Esophagus muscularis mucosa (tissue), 3 donors: Measurements from ENCODE around the gene KRTAP22-2.

Source experiments
- CTCF ChIP-seq, 3 experiments: fragments of 200-600 bp in 2 of 3; fragments of 450-650 bp in 1 of 3; sonication (generic) in 2 of 3; IDR thresholded peaks; one replicate each; pipeline ENCODE4 v1.5.1; 2017 to 2019; ENCODE audit warnings: antibody characterized with exemption in 3 of 3, mild to moderate bottlenecking in 2 of 3, moderate library complexity in 1 of 3
- EP300 ChIP-seq: sonication (generic); formaldehyde crosslinking; IDR thresholded peaks from one replicate; pipeline ENCODE4 v1.6.1; 2017; ENCODE audit warnings: antibody characterized with exemption

GRCh38 chr21:30580132-30580531, 10.1 kb downstream of the KRTAP22-2 start:
- TF ChIP-seq EP300 (no peak), CTCF (IDR thresholded peaks at IDR 0.05) (no peak)
